A673 (cell line): ENCODE measurements around the gene MYF5.

ENCODE experiments used
- CTCF ChIP-seq: fragments of 300-800, 200-600 bp; sonication (generic); conservative IDR thresholded peaks from 2 replicates; pipeline ENCODE4 v1.5.1; 2017; ENCODE audit warnings: low read depth, mild to moderate bottlenecking, antibody characterized with exemption, low read length, moderate library complexity, mixed read lengths
- EZH2 ChIP-seq: fragments of 200-600 bp; sonication (generic); IDR thresholded peaks from 2 replicates; pipeline ENCODE4 v1.6.1; 2017; ENCODE audit warnings: borderline replicate concordance, low read depth, mild to moderate bottlenecking, mixed read lengths, antibody characterized with exemption, low read length; ENCODE audit not compliant: poor library complexity, severe bottlenecking

GRCh38 chr12:80690090-80690489, 26.6 kb upstream of the MYF5 start:
- no peak for TF ChIP-seq CTCF
- TF ChIP-seq EZH2: no peak
